Measurements from ENCODE around the gene CHST6. TPM values are rescaled to one million over a fixed set of nuclear protein-coding genes. Genes with fewer than 3 reads are reported as not detected.
A peak's percentile ranks its signal among the peaks of the same experiment; 100 is the strongest.

Gene CHST6
- total RNA-seq, 4 donors from 2014 or later, result 0.52 to 4.4 TPM; not detected in 2

- Histone ChIP-seq H3K27ac (peak overlapping the region in 1 of 2 donors; percentile 50), H3K9me3 (no peaks in the 10 kb centered on the region), H3K4me3 (no peak overlapping the region), H3K27me3 (no peaks in the 10 kb centered on the region), H3K36me3 (no peaks in the 10 kb centered on the region), H3K4me1 (no peaks in the 10 kb centered on the region)
- no peak for TF ChIP-seq POLR2A (IDR thresholded peaks at IDR 0.05)
- TF ChIP-seq CTCF (IDR thresholded peaks at IDR 0.05), result no peak
- intact Hi-C loops (cut with DNase I; ENCODE audit: low total_unique reads), result no loop called here
- no peak for DNase-seq
Measured at GRCh38 chr16:75446416-75446815, 48.8 kb downstream of the CHST6 start.

GRCh38 chr16:75445298-75445697, 49.9 kb downstream of the CHST6 start:
- TF ChIP-seq POLR2A (IDR thresholded peaks at IDR 0.05), result no peak
- no peak for TF ChIP-seq CTCF (IDR thresholded peaks at IDR 0.05)

GRCh38 chr16:75443298-75443697, 51.9 kb downstream of the CHST6 start:
- Histone ChIP-seq H3K4me1 (no peaks in the 10 kb centered on the region), H3K36me3 (no peaks in the 10 kb centered on the region), H3K27ac (peak overlapping the region in 1 of 2 donors; percentile 50), H3K27me3 (no peaks in the 10 kb centered on the region), H3K4me3 (no peak overlapping the region), H3K9me3 (no peaks in the 10 kb centered on the region)
- TF ChIP-seq POLR2A (IDR thresholded peaks at IDR 0.05), result no peak
- TF ChIP-seq CTCF (IDR thresholded peaks at IDR 0.05), result no peak
- intact Hi-C loops (cut with DNase I; ENCODE audit: low total_unique reads), result no loop called here
- DNase-seq, result no peak

More at GRCh38 chr16:75445298-75445697, 49.9 kb downstream of the CHST6 start:
- Histone ChIP-seq H3K4me3 (no peak overlapping the region), H3K27me3 (no peaks in the 10 kb centered on the region), H3K4me1 (no peaks in the 10 kb centered on the region), H3K27ac (peak overlapping the region; percentile 50), H3K9me3 (no peaks in the 10 kb centered on the region), H3K36me3 (no peaks in the 10 kb centered on the region)
- intact Hi-C loops (cut with DNase I; ENCODE audit: low total_unique reads), result no loop called here
- DNase-seq, result no peak

GRCh38 chr16:75433732-75434413, 61.4 kb downstream of the CHST6 start:
- TF ChIP-seq CTCF (IDR thresholded peaks at IDR 0.05), result peak in 1 of 4 experiments; percentile 11
- no peak for TF ChIP-seq POLR2A (IDR thresholded peaks at IDR 0.05)
- Histone ChIP-seq H3K9me3 (no peaks in the 10 kb centered on the region), H3K27ac (peak overlapping the region; percentile 94 to 99), H3K27me3 (no peaks in the 10 kb centered on the region), H3K4me1 (no peaks in the 10 kb centered on the region), H3K4me3 (peak overlapping the region; percentile 76 to 83), H3K36me3 (no peaks in the 10 kb centered on the region)
- intact Hi-C loops (cut with DNase I; ENCODE audit: low total_unique reads), result no loop called here
- peak; percentile 69 to 85 for DNase-seq

GRCh38 chr16:75432828-75433731, 62.2 kb downstream of the CHST6 start, which contains the start of gene CFDP1:
TSS of gene CFDP1 (minus strand) at chr16:75433503. CDS start at chr16:75433352, 151 bp downstream.
- TF ChIP-seq POLR2A (IDR thresholded peaks at IDR 0.05) (peak; percentile 72 to 86), CTCF (IDR thresholded peaks at IDR 0.05) (peak in 2 of 4 experiments; percentile 7 to 22)
- peak; percentile 95 to 96 for DNase-seq
- no peaks in the 10 kb centered on the region for H3K9me3 ChIP-seq
- H3K36me3 ChIP-seq, result no peaks in the 10 kb centered on the region
- peak within 1 kb of the TSS; percentile 76 to 83 for H3K4me3 ChIP-seq
- H3K27me3 ChIP-seq, result no peaks in the 10 kb centered on the region
- H3K27ac ChIP-seq, result peak within 1 kb of the TSS; percentile 94 to 99
- intact Hi-C loops (cut with DNase I; ENCODE audit: low total_unique reads), result no loop called here
- no peaks in the 10 kb centered on the region for H3K4me1 ChIP-seq
